Measurements from ENCODE around the gene S100G. TPM values are rescaled to one million over a fixed set of nuclear protein-coding genes. Genes with fewer than 3 reads are reported as not detected.

Gene S100G
- polyA plus RNA-seq, 6 donors from 2014 or later, result not detected

DNA sequence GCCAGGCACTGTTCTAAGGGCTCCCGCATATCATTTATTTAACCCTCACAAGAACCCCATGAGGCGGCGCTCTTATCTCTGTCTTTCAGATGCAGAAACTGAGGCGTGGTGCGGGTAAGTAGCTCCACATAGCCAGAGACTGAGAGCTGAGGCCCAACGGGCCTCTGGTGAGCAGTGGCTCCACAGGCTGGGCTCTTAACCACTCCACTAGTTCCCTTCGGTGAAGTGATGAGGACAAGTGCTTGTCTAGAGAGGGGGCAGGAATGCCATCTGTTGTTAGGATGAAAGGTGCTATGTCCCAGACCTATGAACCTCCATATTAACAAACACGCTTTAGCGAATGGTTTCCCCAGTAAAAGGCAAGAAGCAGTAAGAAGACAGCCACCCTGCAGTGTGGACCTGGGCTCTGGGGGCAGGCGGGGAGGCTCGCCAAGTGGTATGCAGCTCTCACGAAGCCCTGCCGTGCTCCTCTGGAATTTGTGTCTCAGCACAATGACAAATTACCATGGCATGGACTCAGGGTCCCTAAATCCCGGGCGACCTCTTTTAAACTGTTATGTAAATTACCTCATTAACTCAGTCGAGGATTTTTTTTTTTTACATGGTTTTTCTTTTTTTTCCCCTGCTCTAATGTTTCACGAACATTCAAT, 20.9 kb upstream of the S100G start:
- H3K27me3 Mint-ChIP-seq, result no peaks in the 10 kb centered on the region
- ATAC-seq (ENCODE audit: low read depth in 2 of 2) (no peak), DNase-seq (no peak)
- peaks cover 0 to 4% (median 0%) of the 10 kb centered on the region in 7 donors for H3K9me3 Mint-ChIP-seq
- no peaks in the 10 kb centered on the region for H3K4me1 Mint-ChIP-seq
- H3K4me3 Mint-ChIP-seq, result no peak overlapping the region
- peaks cover 0 to 13% of the 10 kb centered on the region in 2 donors for H3K36me3 Mint-ChIP-seq
- H3K27ac Mint-ChIP-seq, result no peak overlapping the region

- no peaks in the 10 kb centered on the region for H3K27me3 Mint-ChIP-seq
- no peak for ATAC-seq (ENCODE audit: low read depth in 2 of 2)
- H3K36me3 Mint-ChIP-seq, result peaks cover 0 to 12% of the 10 kb centered on the region in 2 donors
- no peak for DNase-seq
- H3K9me3 Mint-ChIP-seq, result peaks cover 0 to 4% (median 0%) of the 10 kb centered on the region in 7 donors
- no peak overlapping the region for H3K27ac Mint-ChIP-seq
- H3K4me1 Mint-ChIP-seq, result no peaks in the 10 kb centered on the region
- H3K4me3 Mint-ChIP-seq, result no peak overlapping the region
Observed at GRCh38 chrX:16629909-16630308, 20.0 kb upstream of the S100G start.

DNA sequence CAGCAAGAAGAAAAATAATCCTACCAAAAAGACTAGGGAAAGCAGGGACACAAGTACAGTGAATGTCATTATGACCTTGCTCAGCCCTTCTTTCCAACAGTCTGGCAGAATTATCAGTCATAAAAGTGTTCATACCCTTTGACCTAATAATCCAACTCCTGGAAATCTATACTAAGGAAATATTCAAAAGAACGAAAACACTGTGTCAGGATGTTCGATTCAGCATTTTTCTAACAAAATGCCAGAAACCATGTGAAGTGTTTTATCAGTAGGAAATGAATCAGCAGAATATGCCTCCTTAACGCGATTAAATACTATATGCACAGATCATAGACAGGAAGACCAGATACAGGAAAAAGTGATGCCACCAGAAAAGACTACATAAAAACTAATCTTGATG, 16.2 kb upstream of the S100G start:
- H3K9me3 Mint-ChIP-seq, result no peaks in the 10 kb centered on the region
- no peak for DNase-seq
- H3K36me3 Mint-ChIP-seq, result peaks cover 0 to 5% of the 10 kb centered on the region in 2 donors
- no peak overlapping the region for H3K27ac Mint-ChIP-seq
- no peaks in the 10 kb centered on the region for H3K27me3 Mint-ChIP-seq
- no peak overlapping the region for H3K4me3 Mint-ChIP-seq
- ATAC-seq (ENCODE audit: low read depth in 2 of 2), result no peak
- H3K4me1 Mint-ChIP-seq, result no peaks in the 10 kb centered on the region

- Mint-ChIP-seq H3K36me3 (no peaks in the 10 kb centered on the region), H3K4me1 (no peaks in the 10 kb centered on the region), H3K27me3 (no peaks in the 10 kb centered on the region), H3K9me3 (no peaks in the 10 kb centered on the region), H3K4me3 (no peak overlapping the region), H3K27ac (no peak overlapping the region)
- DNase-seq (no peak), ATAC-seq (ENCODE audit: low read depth in 2 of 2) (no peak)
Observed at GRCh38 chrX:16635040-16635439, 14.9 kb upstream of the S100G start.

DNA sequence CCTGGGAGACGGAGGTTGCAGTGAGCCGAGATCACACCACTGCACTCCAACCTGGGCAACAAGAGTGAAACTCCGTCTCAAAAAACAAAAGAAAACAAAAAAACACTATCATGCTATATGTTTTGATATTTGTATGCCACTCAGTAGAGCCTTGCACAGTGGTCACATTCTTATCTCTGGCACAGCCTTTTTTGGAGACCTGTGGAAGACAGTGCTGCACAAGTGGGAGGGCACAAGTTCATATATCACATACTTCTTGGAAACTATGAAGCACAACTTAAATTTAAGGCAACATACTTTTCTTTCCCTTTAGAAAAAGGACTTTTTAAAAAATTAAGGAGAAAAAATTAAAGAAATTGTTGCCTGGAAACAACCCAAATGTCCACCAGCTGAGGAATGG, 14.4 kb upstream of the S100G start:
- Mint-ChIP-seq H3K9me3 (no peaks in the 10 kb centered on the region), H3K4me3 (no peak overlapping the region), H3K27me3 (no peaks in the 10 kb centered on the region), H3K36me3 (peaks cover 0 to 4% of the 10 kb centered on the region in 2 donors), H3K27ac (no peak overlapping the region), H3K4me1 (no peaks in the 10 kb centered on the region)
- DNase-seq (no peak), ATAC-seq (ENCODE audit: low read depth in 2 of 2) (no peak)

DNA sequence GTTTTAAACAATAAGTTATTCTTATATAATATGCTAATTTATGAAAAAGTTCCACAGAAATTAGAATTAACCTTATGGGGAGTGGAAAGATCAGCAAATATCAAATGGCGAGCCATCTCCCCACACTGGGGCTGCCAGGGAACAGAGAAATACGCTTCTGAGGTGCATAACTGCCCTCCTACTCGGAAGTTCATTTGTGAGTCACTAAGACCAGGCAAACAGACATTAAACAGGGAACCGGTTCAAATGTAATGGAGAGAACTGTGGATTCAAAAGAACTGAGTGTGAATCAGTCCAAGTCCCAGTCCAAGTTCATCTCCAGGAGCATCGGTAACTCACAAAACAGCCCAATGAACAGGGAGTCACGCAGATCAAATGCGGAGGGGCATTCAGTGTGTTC, 11.4 kb upstream of the S100G start:
- ATAC-seq (ENCODE audit: low read depth in 2 of 2) (no peak), DNase-seq (no peak)
- peaks cover 0 to 7% of the 10 kb centered on the region in 2 donors for H3K36me3 Mint-ChIP-seq
- H3K4me1 Mint-ChIP-seq, result no peaks in the 10 kb centered on the region
- H3K27ac Mint-ChIP-seq, result peak overlapping the region in 1 of 6 donors; percentile 56
- peak overlapping the region in 1 of 8 donors; percentile 54 for H3K4me3 Mint-ChIP-seq
- no peaks in the 10 kb centered on the region for H3K27me3 Mint-ChIP-seq
- no peaks in the 10 kb centered on the region for H3K9me3 Mint-ChIP-seq

DNA sequence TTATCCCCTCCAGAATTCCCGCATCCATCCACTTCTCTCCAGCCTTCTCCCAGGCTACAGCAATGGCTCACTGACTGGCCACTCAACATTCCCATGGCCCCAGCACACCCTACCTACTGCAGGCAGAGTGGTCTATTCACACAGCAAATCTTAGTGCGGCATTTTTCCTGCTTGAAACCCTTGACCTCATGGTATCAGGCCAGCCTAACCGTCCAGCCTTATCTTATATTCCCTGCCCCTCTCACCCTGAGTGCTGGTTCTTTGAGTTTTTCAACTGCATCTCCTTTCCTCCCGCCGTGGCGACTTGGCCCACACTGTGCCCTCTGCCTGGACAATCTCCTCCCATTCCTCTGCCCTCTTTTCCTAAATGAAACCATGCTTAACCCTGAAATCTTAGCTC, 10.0 kb upstream of the S100G start:
- Mint-ChIP-seq H3K36me3 (peaks cover 0 to 7% of the 10 kb centered on the region in 2 donors), H3K27me3 (no peaks in the 10 kb centered on the region), H3K9me3 (no peaks in the 10 kb centered on the region), H3K4me1 (no peaks in the 10 kb centered on the region), H3K4me3 (no peak overlapping the region), H3K27ac (no peak overlapping the region)
- ATAC-seq (ENCODE audit: low read depth in 2 of 2) (no peak), DNase-seq (no peak)

DNA sequence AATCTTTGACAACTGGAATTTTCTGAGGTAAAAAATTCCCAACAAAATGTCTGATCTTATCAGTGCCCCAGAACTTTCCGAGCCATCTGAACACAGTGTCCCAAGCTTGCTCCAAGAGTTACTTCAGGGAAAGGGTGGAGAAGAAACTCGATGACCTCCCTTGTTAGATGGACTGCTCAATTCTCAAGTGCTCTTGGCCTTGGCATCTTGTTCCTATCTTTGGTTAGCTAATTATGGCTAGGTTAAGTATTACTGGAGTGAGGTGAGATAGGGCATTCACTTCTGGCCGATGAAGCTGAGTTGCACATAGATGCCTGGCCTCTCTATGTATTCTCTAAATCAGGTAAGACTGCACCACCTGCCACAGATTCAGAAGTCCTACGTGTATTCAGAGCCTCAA, 9.1 kb upstream of the S100G start:
- H3K4me3 Mint-ChIP-seq, result no peak overlapping the region
- peak overlapping the region in 1 of 6 donors; percentile 24 for H3K27ac Mint-ChIP-seq
- H3K4me1 Mint-ChIP-seq, result no peaks in the 10 kb centered on the region
- H3K9me3 Mint-ChIP-seq, result peaks cover 0 to 2% (median 0%) of the 10 kb centered on the region in 7 donors
- no peak for DNase-seq
- H3K36me3 Mint-ChIP-seq, result peaks cover 0 to 7% of the 10 kb centered on the region in 2 donors
- ATAC-seq (ENCODE audit: low read depth in 2 of 2), result no peak
- no peaks in the 10 kb centered on the region for H3K27me3 Mint-ChIP-seq

GRCh38 chrX:16643176-16643575, 6.8 kb upstream of the S100G start:
- no peak for DNase-seq
- Mint-ChIP-seq H3K27me3 (no peaks in the 10 kb centered on the region), H3K9me3 (peaks cover 0 to 2% (median 0%) of the 10 kb centered on the region in 7 donors), H3K4me3 (no peak overlapping the region), H3K36me3 (peaks cover 0 to 7% of the 10 kb centered on the region in 2 donors), H3K27ac (no peak overlapping the region), H3K4me1 (no peaks in the 10 kb centered on the region)
- ATAC-seq (ENCODE audit: low read depth in 2 of 2), result no peak

- Mint-ChIP-seq H3K27me3 (no peaks in the 10 kb centered on the region), H3K4me3 (no peak overlapping the region)
Observed at GRCh38 chrX:16646366-16647138, 3.4 kb upstream of the S100G start.

GRCh38 chrX:16651391-16652024, 1.6 kb downstream of the S100G start:
- Mint-ChIP-seq H3K4me3 (no peak overlapping the region), H3K27me3 (no peaks in the 10 kb centered on the region), H3K27ac (no peak overlapping the region), H3K9me3 (peaks cover 0 to 1% (median 0%) of the 10 kb centered on the region in 7 donors), H3K4me1 (no peaks in the 10 kb centered on the region), H3K36me3 (peaks cover 0 to 5% of the 10 kb centered on the region in 2 donors)
- ATAC-seq (ENCODE audit: low read depth in 2 of 2) (no peak), DNase-seq (no peak)

More at GRCh38 chrX:16646366-16647138, 3.4 kb upstream of the S100G start:
- Mint-ChIP-seq H3K9me3 (peaks cover 0 to 2% (median 0%) of the 10 kb centered on the region in 7 donors), H3K27ac (no peak overlapping the region), H3K4me1 (no peaks in the 10 kb centered on the region), H3K36me3 (no peaks in the 10 kb centered on the region)
- DNase-seq (no peak), ATAC-seq (ENCODE audit: low read depth in 2 of 2) (no peak)

DNA sequence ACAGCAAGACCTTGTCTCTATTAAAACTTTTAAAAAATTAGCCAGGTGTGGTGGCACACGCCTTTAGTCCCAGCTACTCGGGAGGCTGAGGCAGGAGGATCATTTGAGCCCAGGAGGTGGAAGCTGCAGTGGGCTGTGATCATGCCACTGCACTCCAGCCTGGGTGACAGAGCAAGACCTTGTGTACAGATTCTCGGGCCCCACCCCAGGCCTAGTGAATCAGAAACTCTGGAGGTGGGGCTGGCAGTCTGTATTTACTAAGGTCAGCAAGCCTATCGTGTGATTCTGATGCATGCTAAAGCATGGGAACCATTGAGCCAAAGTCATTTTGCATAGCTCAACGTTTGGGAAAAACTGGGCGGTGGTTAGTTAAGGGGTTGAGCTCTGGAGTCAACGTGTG, 3.5 kb downstream of the S100G start:
- DNase-seq, result no peak
- H3K4me1 Mint-ChIP-seq, result no peaks in the 10 kb centered on the region
- no peak overlapping the region for H3K4me3 Mint-ChIP-seq
- peaks cover 0 to 1% (median 0%) of the 10 kb centered on the region in 7 donors for H3K9me3 Mint-ChIP-seq
- H3K36me3 Mint-ChIP-seq, result peaks cover 0 to 5% of the 10 kb centered on the region in 2 donors
- no peak overlapping the region for H3K27ac Mint-ChIP-seq
- no peak for ATAC-seq (ENCODE audit: low read depth in 2 of 2)
- no peaks in the 10 kb centered on the region for H3K27me3 Mint-ChIP-seq

GRCh38 chrX:16654093-16654492, 4.1 kb downstream of the S100G start:
- Mint-ChIP-seq H3K4me3 (no peak overlapping the region), H3K9me3 (peaks cover 0 to 1% (median 0%) of the 10 kb centered on the region in 7 donors), H3K27ac (no peak overlapping the region), H3K4me1 (no peaks in the 10 kb centered on the region), H3K27me3 (no peaks in the 10 kb centered on the region), H3K36me3 (peaks cover 0 to 5% of the 10 kb centered on the region in 2 donors)
- ATAC-seq (ENCODE audit: low read depth in 2 of 2) (no peak), DNase-seq (no peak)

DNA sequence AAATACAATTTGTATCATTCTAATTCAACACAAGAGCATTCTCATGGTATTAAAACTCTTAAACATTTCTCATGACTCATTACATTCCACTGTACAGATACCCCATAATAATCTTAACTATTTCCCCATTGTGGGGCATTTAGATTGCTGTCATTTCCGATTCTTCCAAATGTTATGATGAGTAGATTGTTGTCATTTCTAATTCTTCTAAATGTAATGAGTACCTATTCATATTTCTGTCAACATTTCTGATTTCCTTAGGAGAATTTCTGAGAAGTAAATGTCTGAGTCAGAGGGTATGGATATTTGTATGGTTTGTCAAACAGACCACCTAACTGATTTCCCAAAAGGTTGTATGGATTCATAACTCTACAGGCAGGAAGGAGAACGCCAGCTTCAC, 8.3 kb downstream of the S100G start:
- Mint-ChIP-seq H3K4me1 (no peaks in the 10 kb centered on the region), H3K27me3 (no peaks in the 10 kb centered on the region), H3K9me3 (peaks cover 0 to 1% (median 0%) of the 10 kb centered on the region in 7 donors), H3K4me3 (no peak overlapping the region), H3K36me3 (peaks cover 0 to 5% of the 10 kb centered on the region in 2 donors), H3K27ac (no peak overlapping the region)
- DNase-seq, result no peak
- ATAC-seq (ENCODE audit: low read depth in 2 of 2), result no peak

All from naive B cell (primary cell).